ENCODE results near the gene RAB1A. TPM values are rescaled to one million over a fixed set of nuclear protein-coding genes. Genes with fewer than 3 reads are reported as not detected.

RAB1A gene
- total RNA-seq, 1 donor from 2014 or later: 259 TPM

GRCh38 chr2:65044097-65044735 lies 85.7 kb downstream of the RAB1A start:
- H3K27ac Mint-ChIP-seq (ENCODE audit: unreplicated experiment): no peak overlapping the region
- H3K79me2 ChIP-seq (ENCODE audit: insufficient read depth, low read length): no peaks in the 10 kb centered on the region

GRCh38 chr2:65043001-65043400 lies 86.9 kb downstream of the RAB1A start:
- Mint-ChIP-seq H3K27ac (ENCODE audit: unreplicated experiment) (no peak overlapping the region), H3K9me3 (ENCODE audit: unreplicated experiment) (peaks cover 9% of the 10 kb centered on the region), H3K4me3 (ENCODE audit: unreplicated experiment) (no peak overlapping the region), H3K36me3 (ENCODE audit: low read depth, unreplicated experiment) (peaks cover 8% of the 10 kb centered on the region), H3K27me3 (ENCODE audit: low read depth, unreplicated experiment) (peaks cover 4% of the 10 kb centered on the region), H3K4me1 (ENCODE audit: low read depth, unreplicated experiment) (peaks cover 18% of the 10 kb centered on the region)
- no peaks in the 10 kb centered on the region for H3K79me2 ChIP-seq (ENCODE audit: insufficient read depth, low read length)
- H3K9me3 ChIP-seq (ENCODE audit: insufficient read depth, low read depth, low read length): no peaks in the 10 kb centered on the region
- no peaks in the 10 kb centered on the region for H3K36me3 ChIP-seq (ENCODE audit: insufficient read depth, low read length)
- no peaks in the 10 kb centered on the region for H4K20me1 ChIP-seq (ENCODE audit: insufficient read depth, low read length)
- H3K27me3 ChIP-seq (ENCODE audit: insufficient read depth, low read length): no peaks in the 10 kb centered on the region
- peaks cover 8% of the 10 kb centered on the region for H3K4me1 ChIP-seq (ENCODE audit: insufficient read depth, low read length)
- H2AFZ ChIP-seq (ENCODE audit: low read depth, low read length): no peak overlapping the region
- H3K4me3 ChIP-seq (ENCODE audit: insufficient read depth, low read depth, low read length): no peak overlapping the region
- no peak overlapping the region for H3K27ac ChIP-seq (ENCODE audit: low read depth, low read length)
- DNase-seq (ENCODE audit: low read depth) (no peak), FAIRE-seq (no peak)
- no peak for TF ChIP-seq CTCF (IDR thresholded peaks at IDR 0.05; ENCODE audit: insufficient read depth, low read depth, low read length)
- H3K4me2 ChIP-seq (ENCODE audit: low read length): no peak overlapping the region
- H3K9ac ChIP-seq (ENCODE audit: low read length): no peak overlapping the region

More at GRCh38 chr2:65044097-65044735, 85.7 kb downstream of the RAB1A start:
- Histone ChIP-seq H3K4me2 (ENCODE audit: low read length) (no peak overlapping the region), H3K36me3 (ENCODE audit: insufficient read depth, low read length) (no peaks in the 10 kb centered on the region), H2AFZ (ENCODE audit: low read depth, low read length) (no peak overlapping the region), H4K20me1 (ENCODE audit: insufficient read depth, low read length) (no peaks in the 10 kb centered on the region), H3K4me3 (ENCODE audit: insufficient read depth, low read depth, low read length) (no peak overlapping the region), H3K27me3 (ENCODE audit: insufficient read depth, low read length) (no peaks in the 10 kb centered on the region), H3K9ac (ENCODE audit: low read length) (no peak overlapping the region), H3K9me3 (ENCODE audit: insufficient read depth, low read depth, low read length) (no peaks in the 10 kb centered on the region), H3K4me1 (ENCODE audit: insufficient read depth, low read length) (peaks cover 8% of the 10 kb centered on the region), H3K27ac (ENCODE audit: low read depth, low read length) (no peak overlapping the region)
- no peak for TF ChIP-seq CTCF (IDR thresholded peaks at IDR 0.05; ENCODE audit: insufficient read depth, low read depth, low read length)
- TF ChIP-seq EZH2 (IDR thresholded peaks at IDR 0.05; ENCODE audit: insufficient read depth, low read length): no peak
- no peak for FAIRE-seq
- Mint-ChIP-seq H3K4me1 (ENCODE audit: low read depth, unreplicated experiment) (peaks cover 18% of the 10 kb centered on the region), H3K4me3 (ENCODE audit: unreplicated experiment) (no peak overlapping the region), H3K9me3 (ENCODE audit: unreplicated experiment) (peaks cover 9% of the 10 kb centered on the region), H3K36me3 (ENCODE audit: low read depth, unreplicated experiment) (peaks cover 8% of the 10 kb centered on the region), H3K27me3 (ENCODE audit: low read depth, unreplicated experiment) (peaks cover 4% of the 10 kb centered on the region)
- DNase-seq (ENCODE audit: low read depth): no peak

Data from astrocyte (in vitro differentiated cells and primary cell).